Measurements from ENCODE around the gene AKT1S1. TPM values are rescaled to one million over a fixed set of nuclear protein-coding genes. Genes with fewer than 3 reads are reported as not detected.

Gene AKT1S1
- total RNA-seq, 4 donors from 2014 or later, result 15.4 to 30.6 (median 21.9) TPM

DNA sequence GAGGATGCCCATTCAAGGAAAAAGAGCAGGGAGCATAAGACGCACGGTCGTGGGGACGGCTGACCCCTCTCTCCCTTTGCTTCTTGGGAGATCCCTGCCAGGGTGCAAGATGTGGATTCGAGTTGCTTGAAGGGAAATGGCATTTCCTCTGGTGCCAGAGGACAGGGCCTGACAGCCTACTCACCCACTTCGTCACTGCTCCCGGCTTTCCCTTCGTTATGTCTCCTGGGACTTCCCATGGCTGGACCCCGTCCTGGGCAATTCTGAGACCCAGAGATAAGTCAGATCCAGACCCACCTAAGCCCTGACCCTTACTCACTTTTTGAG is 1.6 kb upstream of the AKT1S1 start:
- WGBS, result 85% methylated on average over 9 of the region's 9 CpGs
- H3K9me3 ChIP-seq, result no peaks in the 10 kb centered on the region
- H3K36me3 ChIP-seq, result peaks cover 38 to 62% (median 56%) of the 10 kb centered on the region in 4 donors
- peak overlapping the region; percentile 97 to 100 (median 99) for H3K27ac ChIP-seq (replicated peaks in 1 of 4)
- H3K4me3 ChIP-seq, result peak overlapping the region; percentile 83 to 99 (median 98)
- no peak for TF ChIP-seq EP300 (IDR thresholded peaks at IDR 0.05)
- TF ChIP-seq, protein P1, sequence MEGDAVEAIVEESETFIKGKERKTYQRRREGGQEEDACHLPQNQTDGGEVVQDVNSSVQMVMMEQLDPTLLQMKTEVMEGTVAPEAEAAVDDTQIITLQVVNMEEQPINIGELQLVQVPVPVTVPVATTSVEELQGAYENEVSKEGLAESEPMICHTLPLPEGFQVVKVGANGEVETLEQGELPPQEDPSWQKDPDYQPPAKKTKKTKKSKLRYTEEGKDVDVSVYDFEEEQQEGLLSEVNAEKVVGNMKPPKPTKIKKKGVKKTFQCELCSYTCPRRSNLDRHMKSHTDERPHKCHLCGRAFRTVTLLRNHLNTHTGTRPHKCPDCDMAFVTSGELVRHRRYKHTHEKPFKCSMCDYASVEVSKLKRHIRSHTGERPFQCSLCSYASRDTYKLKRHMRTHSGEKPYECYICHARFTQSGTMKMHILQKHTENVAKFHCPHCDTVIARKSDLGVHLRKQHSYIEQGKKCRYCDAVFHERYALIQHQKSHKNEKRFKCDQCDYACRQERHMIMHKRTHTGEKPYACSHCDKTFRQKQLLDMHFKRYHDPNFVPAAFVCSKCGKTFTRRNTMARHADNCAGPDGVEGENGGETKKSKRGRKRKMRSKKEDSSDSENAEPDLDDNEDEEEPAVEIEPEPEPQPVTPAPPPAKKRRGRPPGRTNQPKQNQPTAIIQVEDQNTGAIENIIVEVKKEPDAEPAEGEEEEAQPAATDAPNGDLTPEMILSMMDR (IDR thresholded peaks at IDR 0.05), result no peak
- H3K4me1 ChIP-seq, result peaks cover 27 to 45% (median 39%) of the 10 kb centered on the region in 4 donors
- intact Hi-C loops (cut with DNase I), result loop anchor here (5.0 kb wide), 1 partner anchor 66 kb away; the partner anchor contains the start of gene FUZ
- DNase-seq (ENCODE audit: extremely low spot score), result no peak
- no peaks in the 10 kb centered on the region for H3K27me3 ChIP-seq

DNA sequence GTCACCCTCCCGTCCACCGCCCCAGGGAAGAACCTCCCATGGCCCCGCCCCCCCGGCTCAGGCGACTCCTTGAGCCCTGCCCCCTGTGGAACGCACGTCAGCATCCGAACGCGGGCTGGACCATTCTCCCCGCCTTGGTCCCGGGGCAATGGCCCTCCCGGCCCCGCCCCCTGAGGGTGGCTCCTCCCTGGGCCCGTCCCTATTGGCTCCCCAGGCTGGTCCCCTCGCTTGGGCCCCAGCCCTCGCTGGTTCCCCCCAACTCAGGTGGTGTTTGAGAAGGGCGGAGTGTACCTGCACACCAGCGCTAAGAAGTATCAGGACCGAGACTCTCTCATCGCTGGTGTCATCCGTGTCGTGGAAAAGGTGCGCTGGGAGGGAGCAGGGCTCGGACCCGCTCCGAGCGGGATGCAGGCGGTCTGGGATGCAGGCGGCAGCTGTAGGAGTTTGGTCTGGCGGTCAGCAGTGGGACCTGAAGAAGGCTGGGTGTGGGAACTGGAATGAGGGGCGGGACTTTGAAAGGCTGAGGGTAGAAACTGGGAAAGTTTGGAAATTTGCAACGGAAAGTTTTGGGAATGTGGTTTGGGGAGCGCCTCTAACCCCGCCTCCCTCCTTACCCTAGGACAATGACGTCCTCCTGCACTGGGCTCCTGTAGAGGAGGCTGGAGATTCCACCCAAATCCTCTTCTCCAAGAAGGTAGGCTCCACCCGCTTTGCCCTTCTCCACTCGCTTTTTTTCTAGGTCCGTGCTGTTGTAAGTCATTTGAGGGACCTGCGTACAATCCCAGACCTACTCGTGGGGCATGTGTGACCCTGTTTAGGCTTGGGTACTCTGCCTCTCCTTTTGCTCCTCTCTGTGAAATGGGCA is 956 bp upstream of the AKT1S1 start:
- H3K36me3 ChIP-seq, result peaks cover 32 to 56% (median 51%) of the 10 kb centered on the region in 4 donors
- intact Hi-C loops (cut with DNase I), result loop anchor here (5.0 kb wide), 1 partner anchor 66 kb away; the partner anchor contains the start of gene FUZ

DNA sequence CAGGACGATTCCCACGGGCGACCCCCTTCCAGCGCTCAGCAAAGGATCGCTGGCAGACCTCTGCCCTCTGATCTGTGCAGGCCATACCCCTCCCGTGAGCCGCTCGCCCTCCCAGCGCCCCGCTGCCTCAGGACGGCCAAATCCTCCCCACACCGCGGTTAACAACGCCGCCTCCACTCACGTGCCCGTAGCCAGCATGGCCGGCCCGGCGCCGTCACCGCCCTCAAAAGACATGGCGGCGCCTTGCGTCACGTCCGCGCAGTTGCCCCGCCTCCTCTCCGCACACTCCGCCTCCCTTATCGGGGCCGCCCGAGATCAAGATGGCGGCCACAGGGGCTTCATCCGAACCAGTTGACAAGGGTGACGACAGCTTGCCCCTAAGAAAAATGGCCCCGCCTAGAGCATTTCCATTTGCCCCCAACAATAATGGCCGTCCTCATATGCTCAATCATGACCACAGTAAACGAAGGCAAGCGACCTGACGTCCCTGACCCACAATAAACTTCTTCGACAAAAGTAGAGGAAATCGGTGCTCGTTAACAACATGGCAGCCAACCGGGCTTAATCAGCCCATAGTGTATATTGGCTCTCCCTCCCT is 634 bp downstream of the AKT1S1 start:
- TF ChIP-seq POLR2AphosphoS5 (IDR thresholded peaks at IDR 0.05) (peak in 1 of 2 donors; percentile 92), EP300 (IDR thresholded peaks at IDR 0.05) (no peak)
- TF ChIP-seq, protein P1 (IDR thresholded peaks at IDR 0.05), result no peak
- H3K36me3 ChIP-seq, result peaks cover 16 to 54% (median 47%) of the 10 kb centered on the region in 4 donors
- peak overlapping the region; percentile 83 to 99 (median 98) for H3K4me3 ChIP-seq
- DNase-seq (ENCODE audit: extremely low spot score), result peak; percentile 99
- H3K9me3 ChIP-seq, result no peaks in the 10 kb centered on the region
- H3K4me1 ChIP-seq, result peaks cover 27 to 55% (median 42%) of the 10 kb centered on the region in 4 donors
- WGBS, result under 1% methylated on average over 33 of the region's 46 CpGs
- peak overlapping the region; percentile 97 to 100 (median 99) for H3K27ac ChIP-seq (replicated peaks in 1 of 4)
- intact Hi-C loops (cut with DNase I), result loop anchor here (5.0 kb wide), 1 partner anchor 64 kb away; the partner anchor contains the start of gene FUZ
- H3K27me3 ChIP-seq, result no peaks in the 10 kb centered on the region

More for the DNA sequence above, 956 bp upstream of the AKT1S1 start:
- Histone ChIP-seq H3K4me3 (peak overlapping the region; percentile 83 to 99 (median 98)), H3K9me3 (no peaks in the 10 kb centered on the region), H3K4me1 (peaks cover 27 to 46% (median 42%) of the 10 kb centered on the region in 4 donors), H3K27ac (replicated peaks in 1 of 4) (peak overlapping the region; percentile 97 to 100 (median 99)), H3K27me3 (no peaks in the 10 kb centered on the region)
- WGBS, result 13% methylated on average over 24 of the region's 41 CpGs
- TF ChIP-seq, protein P1 (IDR thresholded peaks at IDR 0.05), result no peak
- TF ChIP-seq POLR2A (IDR thresholded peaks at IDR 0.05; ENCODE audit: low read depth), result no peak
- TF ChIP-seq EP300 (IDR thresholded peaks at IDR 0.05), result no peak
- TF ChIP-seq POLR2AphosphoS5 (IDR thresholded peaks at IDR 0.05), result no peak
- peak; percentile 100 for DNase-seq (ENCODE audit: extremely low spot score)

DNA sequence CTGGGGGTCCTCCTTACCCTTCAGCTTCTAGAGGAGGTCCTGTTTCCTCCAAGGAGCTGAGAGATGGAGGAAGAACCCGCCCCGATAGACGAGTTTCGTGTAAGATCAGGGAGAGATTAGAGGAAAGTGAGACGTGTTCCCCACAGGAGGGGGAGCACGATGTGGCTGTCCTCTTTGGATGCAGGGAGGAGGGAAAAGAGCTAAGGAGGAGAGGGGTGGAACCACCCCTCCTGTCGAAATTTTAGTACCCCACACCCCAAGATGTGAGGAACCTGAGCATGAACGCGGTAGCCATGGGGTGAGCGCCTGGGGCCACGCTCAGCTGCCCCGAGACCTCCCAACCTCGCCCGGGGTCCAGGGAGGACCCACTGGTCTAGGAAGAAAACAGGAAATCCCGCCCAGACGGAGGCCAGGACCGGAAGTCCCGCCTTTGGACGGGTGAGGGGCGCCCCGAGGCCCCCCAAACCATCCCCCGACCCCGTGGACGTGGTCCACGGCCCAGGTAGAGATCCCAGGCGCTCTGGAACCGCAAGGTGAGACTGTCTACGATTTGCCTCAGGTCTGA is 1.2 kb downstream of the AKT1S1 start:
- H3K4me3 ChIP-seq, result peak overlapping the region; percentile 83 to 99 (median 98)
- H3K4me1 ChIP-seq, result peaks cover 27 to 57% (median 42%) of the 10 kb centered on the region in 4 donors
- TF ChIP-seq, protein P1 (IDR thresholded peaks at IDR 0.05), result no peak
- TF ChIP-seq POLR2AphosphoS5 (IDR thresholded peaks at IDR 0.05) (no peak), EP300 (IDR thresholded peaks at IDR 0.05) (no peak), POLR2A (IDR thresholded peaks at IDR 0.05; ENCODE audit: low read depth) (no peak)
- intact Hi-C loops (cut with DNase I), result loop anchor here (5.0 kb wide), 1 partner anchor 64 kb away; the partner anchor contains the start of gene FUZ
- no peaks in the 10 kb centered on the region for H3K27me3 ChIP-seq
- H3K27ac ChIP-seq (replicated peaks in 1 of 4), result peak overlapping the region; percentile 97 to 100 (median 99)
- DNase-seq (ENCODE audit: extremely low spot score), result no peak
- H3K9me3 ChIP-seq, result no peaks in the 10 kb centered on the region
- WGBS, result 2% methylated on average over 10 of the region's 28 CpGs
- H3K36me3 ChIP-seq, result peaks cover 10 to 54% (median 46%) of the 10 kb centered on the region in 4 donors

Measured in esophagus muscularis mucosa (tissue), 4 donors.